ENCODE results near the gene NRP1.

- TF ChIP-seq, protein P1, sequence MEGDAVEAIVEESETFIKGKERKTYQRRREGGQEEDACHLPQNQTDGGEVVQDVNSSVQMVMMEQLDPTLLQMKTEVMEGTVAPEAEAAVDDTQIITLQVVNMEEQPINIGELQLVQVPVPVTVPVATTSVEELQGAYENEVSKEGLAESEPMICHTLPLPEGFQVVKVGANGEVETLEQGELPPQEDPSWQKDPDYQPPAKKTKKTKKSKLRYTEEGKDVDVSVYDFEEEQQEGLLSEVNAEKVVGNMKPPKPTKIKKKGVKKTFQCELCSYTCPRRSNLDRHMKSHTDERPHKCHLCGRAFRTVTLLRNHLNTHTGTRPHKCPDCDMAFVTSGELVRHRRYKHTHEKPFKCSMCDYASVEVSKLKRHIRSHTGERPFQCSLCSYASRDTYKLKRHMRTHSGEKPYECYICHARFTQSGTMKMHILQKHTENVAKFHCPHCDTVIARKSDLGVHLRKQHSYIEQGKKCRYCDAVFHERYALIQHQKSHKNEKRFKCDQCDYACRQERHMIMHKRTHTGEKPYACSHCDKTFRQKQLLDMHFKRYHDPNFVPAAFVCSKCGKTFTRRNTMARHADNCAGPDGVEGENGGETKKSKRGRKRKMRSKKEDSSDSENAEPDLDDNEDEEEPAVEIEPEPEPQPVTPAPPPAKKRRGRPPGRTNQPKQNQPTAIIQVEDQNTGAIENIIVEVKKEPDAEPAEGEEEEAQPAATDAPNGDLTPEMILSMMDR (conservative IDR thresholded peaks at IDR 0.05 in 1 of 2, IDR thresholded peaks at IDR 0.05 in 1 of 2; ENCODE audit: extremely low read depth in 1 of 2, insufficient read depth in 1 of 2, low read depth in 1 of 2, low read length in 2 of 2), result no peak
- no peak for TF ChIP-seq EZH2 (IDR thresholded peaks at IDR 0.05; ENCODE audit: borderline replicate concordance, low read length)
These were observed 200.9 kb downstream of the NRP1 start for GRCh38 chr10:33133557-33133956.

All from mammary epithelial cell (primary cell).